Hepatocyte (in vitro differentiated cells): Measurements from ENCODE around the gene MCF2L2. TPM values are rescaled to one million over a fixed set of nuclear protein-coding genes. Genes with fewer than 3 reads are reported as not detected.

ENCODE experiments used
- DNase-seq: peaks from one replicate; pipeline ENCODE4 v3.0.0-alpha.2; 2016; ENCODE audit warnings: low spot score
- H2AFZ ChIP-seq: fragments of 200-600 bp; sonication (generic); 2 replicates; pipeline ENCODE4 v1.6.0; 2016; ENCODE audit warnings: antibody characterized with exemption, mild to moderate bottlenecking
- H3K27ac ChIP-seq: fragments of 200-600 bp; sonication (generic); 2 replicates; pipeline ENCODE4 v1.5.1; 2016; ENCODE audit warnings: mild to moderate bottlenecking
- H3K27me3 ChIP-seq: fragments of 200-600 bp; sonication (generic); 2 replicates; pipeline ENCODE4 v1.6.1; 2016
- H3K36me3 ChIP-seq: fragments of 200-600 bp; sonication (generic); replicated peaks from 2 replicates; pipeline ENCODE4 v1.5.1; 2016; ENCODE audit warnings: low read depth; ENCODE audit not compliant: insufficient read depth
- H3K4me1 ChIP-seq: fragments of 200-600 bp; sonication (generic); 2 replicates; pipeline ENCODE4 v1.5.1; 2016; ENCODE audit warnings: mild to moderate bottlenecking, moderate library complexity; ENCODE audit not compliant: insufficient read depth
- H3K4me2 ChIP-seq: fragments of 200-600 bp; sonication (generic); 2 replicates; pipeline ENCODE4 v1.6.0; 2016
- H3K4me3 ChIP-seq: fragments of 200-600 bp; sonication (generic); 2 replicates; pipeline ENCODE4 v1.5.1; 2016; ENCODE audit warnings: mild to moderate bottlenecking
- H3K79me2 ChIP-seq: fragments of 200-600 bp; sonication (generic); 2 replicates; pipeline ENCODE4 v1.6.0; 2017; ENCODE audit warnings: mild to moderate bottlenecking
- H3K9me2 ChIP-seq: fragments of 200-600 bp; sonication (generic); replicated peaks from 2 replicates; pipeline ENCODE4 v1.6.0; 2017; ENCODE audit warnings: mild to moderate bottlenecking; ENCODE audit not compliant: insufficient read depth
- H3K9me3 ChIP-seq: fragments of 200-600 bp; sonication (generic); 2 replicates; pipeline ENCODE4 v1.5.1; 2016; ENCODE audit warnings: low read depth, mild to moderate bottlenecking
- H4K20me1 ChIP-seq: fragments of 200-600 bp; sonication (generic); 2 replicates; pipeline ENCODE4 v1.6.0; 2016; ENCODE audit warnings: mild to moderate bottlenecking; ENCODE audit not compliant: insufficient read depth, poor library complexity, severe bottlenecking
- EZH2 ChIP-seq: fragments of 200-600 bp; sonication (generic); IDR thresholded peaks from 2 replicates; pipeline ENCODE4 v1.6.1; 2016; ENCODE audit warnings: antibody characterized with exemption, mild to moderate bottlenecking, borderline replicate concordance
- EZH2phosphoT487 ChIP-seq: fragments of 200-600 bp; sonication (generic); IDR thresholded peaks from one replicate; pipeline ENCODE4 v1.6.1; 2018; ENCODE audit warnings: antibody characterized with exemption, mild to moderate bottlenecking, low read depth, moderate library complexity; ENCODE audit not compliant: unreplicated experiment, severe bottlenecking
- WGBS: methylation state at CpG from one replicate; pipeline ENCODE4 v1.1.6; 2016; ENCODE audit warnings: low lambda C conversion rate; ENCODE audit errors: missing lambda C conversion rate; 5-methylcytosine and 5-hydroxymethylcytosine counted together
- polyA plus RNA-seq: library from polyadenylated mRNA; unstranded; fragments of >200 nt; fragmentation: Nextera tagmentation; extraction: Ambion mirVana; gene quantifications from 2 replicates; pipeline ENCODE4 v1.2.1, GENCODE V29; 2016
- total RNA-seq: library from RNA; depleted of rRNA; stranded (reverse); fragments of >200 nt; gene quantifications from 2 replicates; pipeline ENCODE4 v1.2.3, GENCODE V29; 2014
- TF ChIP-seq, protein P1 (sequence below): fragments of 200-600 bp; sonication (generic); IDR thresholded peaks from 2 replicates; pipeline ENCODE4 v1.5.1; 2016; ENCODE audit warnings: antibody characterized with exemption, mild to moderate bottlenecking; ENCODE audit not compliant: poor library complexity

Gene MCF2L2
- total and polyA plus RNA-seq, 2 experiments from 2014 or later = 0.17 to 0.63 TPM

DNA sequence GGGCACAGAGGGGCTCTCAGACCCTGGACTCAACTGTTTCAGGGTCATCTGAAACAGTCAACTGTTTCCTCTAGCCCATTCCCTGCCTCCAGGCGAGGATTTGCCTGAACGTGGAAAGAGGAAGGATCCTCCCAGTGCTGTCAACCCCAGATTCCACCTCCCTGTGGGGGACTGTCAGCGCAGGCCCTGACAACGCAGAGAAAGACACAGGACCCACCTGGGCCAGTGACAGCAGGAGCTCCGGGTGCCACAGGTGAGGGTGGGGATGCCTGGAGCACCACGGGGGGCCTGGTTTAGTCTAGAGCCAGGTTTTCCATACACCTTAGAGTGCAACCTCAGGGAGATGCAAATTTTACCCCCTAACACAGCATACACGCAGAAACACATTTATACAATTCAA is 246.3 kb downstream of the MCF2L2 start:
- DNase-seq = no peak
- H3K27me3 ChIP-seq = peaks cover 24% of the 10 kb centered on the region
- no peaks in the 10 kb centered on the region for H3K79me2 ChIP-seq
- no peaks in the 10 kb centered on the region for H3K36me3 ChIP-seq
- WGBS = 84% methylated on average over 7 of the region's 7 CpGs
- H3K4me2 ChIP-seq = no peak overlapping the region
- H3K27ac ChIP-seq = no peak overlapping the region
- no peaks in the 10 kb centered on the region for H3K4me1 ChIP-seq
- no peak overlapping the region for H2AFZ ChIP-seq
- no peaks in the 10 kb centered on the region for H4K20me1 ChIP-seq
- no peak overlapping the region for H3K4me3 ChIP-seq
- TF ChIP-seq, protein P1, sequence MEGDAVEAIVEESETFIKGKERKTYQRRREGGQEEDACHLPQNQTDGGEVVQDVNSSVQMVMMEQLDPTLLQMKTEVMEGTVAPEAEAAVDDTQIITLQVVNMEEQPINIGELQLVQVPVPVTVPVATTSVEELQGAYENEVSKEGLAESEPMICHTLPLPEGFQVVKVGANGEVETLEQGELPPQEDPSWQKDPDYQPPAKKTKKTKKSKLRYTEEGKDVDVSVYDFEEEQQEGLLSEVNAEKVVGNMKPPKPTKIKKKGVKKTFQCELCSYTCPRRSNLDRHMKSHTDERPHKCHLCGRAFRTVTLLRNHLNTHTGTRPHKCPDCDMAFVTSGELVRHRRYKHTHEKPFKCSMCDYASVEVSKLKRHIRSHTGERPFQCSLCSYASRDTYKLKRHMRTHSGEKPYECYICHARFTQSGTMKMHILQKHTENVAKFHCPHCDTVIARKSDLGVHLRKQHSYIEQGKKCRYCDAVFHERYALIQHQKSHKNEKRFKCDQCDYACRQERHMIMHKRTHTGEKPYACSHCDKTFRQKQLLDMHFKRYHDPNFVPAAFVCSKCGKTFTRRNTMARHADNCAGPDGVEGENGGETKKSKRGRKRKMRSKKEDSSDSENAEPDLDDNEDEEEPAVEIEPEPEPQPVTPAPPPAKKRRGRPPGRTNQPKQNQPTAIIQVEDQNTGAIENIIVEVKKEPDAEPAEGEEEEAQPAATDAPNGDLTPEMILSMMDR = no peak
- no peak for TF ChIP-seq EZH2phosphoT487
- no peak for TF ChIP-seq EZH2
- H3K9me2 ChIP-seq = no peaks in the 10 kb centered on the region
- H3K9me3 ChIP-seq = no peaks in the 10 kb centered on the region

DNA sequence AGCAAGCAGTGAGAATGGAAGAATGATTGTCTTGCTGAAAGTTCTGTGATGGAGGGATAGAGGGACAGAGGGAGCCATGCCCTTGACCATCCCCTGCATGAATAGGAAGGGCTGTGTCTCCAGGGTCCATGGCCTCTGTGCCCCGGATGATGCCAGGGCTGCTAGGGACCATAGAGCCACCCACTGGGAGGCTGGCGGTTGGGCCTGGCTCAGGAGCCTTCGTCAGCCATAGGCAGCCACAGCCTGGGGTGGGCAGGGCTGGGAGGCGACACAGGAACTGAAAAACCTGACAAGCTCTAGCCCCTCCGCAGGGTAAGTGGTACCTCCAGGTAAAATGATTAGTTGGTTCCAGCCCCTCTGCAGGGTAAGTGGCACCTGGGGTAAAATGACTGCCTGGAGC is 246.8 kb downstream of the MCF2L2 start:
- TF ChIP-seq EZH2 = no peak
- TF ChIP-seq, protein P1 = no peak
- no peak for TF ChIP-seq EZH2phosphoT487
- H3K79me2 ChIP-seq = no peaks in the 10 kb centered on the region
- no peak for DNase-seq
- no peaks in the 10 kb centered on the region for H3K4me1 ChIP-seq
- no peaks in the 10 kb centered on the region for H3K9me2 ChIP-seq
- H3K4me3 ChIP-seq = no peak overlapping the region
- no peaks in the 10 kb centered on the region for H3K9me3 ChIP-seq
- no peaks in the 10 kb centered on the region for H4K20me1 ChIP-seq
- H3K4me2 ChIP-seq = no peak overlapping the region
- no peak overlapping the region for H2AFZ ChIP-seq
- no peak overlapping the region for H3K27ac ChIP-seq
- peaks cover 27% of the 10 kb centered on the region for H3K27me3 ChIP-seq
- no peaks in the 10 kb centered on the region for H3K36me3 ChIP-seq
- WGBS = 96% methylated on average over 4 of the region's 5 CpGs

DNA sequence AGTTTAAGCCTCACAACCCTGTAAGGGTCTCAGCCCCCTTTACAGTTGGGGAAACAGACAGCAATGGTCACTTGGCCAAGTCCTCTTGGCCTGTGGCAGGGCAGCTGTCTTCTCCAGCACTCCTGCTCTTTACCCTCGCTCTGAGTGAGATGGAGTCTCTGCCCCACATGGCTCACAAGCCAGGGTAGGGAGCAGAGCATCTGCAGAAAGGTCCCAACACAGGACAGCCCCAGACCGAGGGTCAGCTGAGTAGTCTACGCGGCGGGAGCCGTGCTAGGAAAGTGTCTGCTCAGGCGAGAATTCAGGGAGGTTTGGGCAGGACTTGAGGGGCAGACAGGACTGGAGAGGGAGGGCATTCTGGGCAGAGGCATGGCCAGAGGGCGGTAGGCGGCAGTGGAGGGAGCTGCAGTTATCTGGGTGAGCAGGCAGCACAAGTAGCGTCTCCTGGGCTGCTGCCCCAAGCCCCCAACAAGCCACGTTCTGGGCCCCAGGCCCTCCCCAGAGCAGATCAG is 247.6 kb downstream of the MCF2L2 start:
- no peaks in the 10 kb centered on the region for H3K9me3 ChIP-seq

More for the DNA sequence above, 247.6 kb downstream of the MCF2L2 start:
- H2AFZ ChIP-seq = no peak overlapping the region
- no peak for TF ChIP-seq EZH2
- TF ChIP-seq, protein P1 = no peak
- TF ChIP-seq EZH2phosphoT487 = no peak
- H3K27ac ChIP-seq = no peak overlapping the region
- no peaks in the 10 kb centered on the region for H3K79me2 ChIP-seq
- no peaks in the 10 kb centered on the region for H3K4me1 ChIP-seq
- WGBS = 75% methylated on average over 11 of the region's 11 CpGs
- H3K36me3 ChIP-seq = no peaks in the 10 kb centered on the region
- H3K4me3 ChIP-seq = no peak overlapping the region
- H3K9me2 ChIP-seq = no peaks in the 10 kb centered on the region
- no peak for DNase-seq
- H3K27me3 ChIP-seq = peaks cover 34% of the 10 kb centered on the region
- H3K4me2 ChIP-seq = no peak overlapping the region
- H4K20me1 ChIP-seq = no peaks in the 10 kb centered on the region
